H9 (cell line): Measurements from ENCODE around the gene P2RX2. TPM values are rescaled to one million over a fixed set of nuclear protein-coding genes. Genes with fewer than 3 reads are reported as not detected.

Experiments used
- DNase-seq: peaks from one replicate; pipeline ENCODE4 v3.0.0-alpha.2; 2017
- H2AFZ ChIP-seq: one replicate; pipeline ENCODE4 v1.6.1; 2013; ENCODE audit warnings: mild to moderate bottlenecking, low read length, control low read depth, moderate library complexity
- H2AK5ac ChIP-seq: 2 replicates; pipeline ENCODE4 v1.6.1; 2013; ENCODE audit warnings: low read length, control low read depth, mixed read lengths; ENCODE audit not compliant: insufficient read length
- H2BK120ac ChIP-seq: one replicate; pipeline ENCODE4 v1.6.1; 2013; ENCODE audit warnings: low read depth, mild to moderate bottlenecking, low read length, control low read depth, inconsistent platforms; ENCODE audit not compliant: poor library complexity, severe bottlenecking
- H2BK12ac ChIP-seq: 2 replicates; pipeline ENCODE4 v1.6.1; 2013; ENCODE audit warnings: low read length, control low read depth, mixed read lengths, low read depth; ENCODE audit not compliant: insufficient read length
- H2BK15ac ChIP-seq: 2 replicates; pipeline ENCODE4 v1.6.1; 2013; ENCODE audit warnings: low read depth, low read length, control low read depth
- H2BK20ac ChIP-seq: one replicate; pipeline ENCODE4 v1.6.1; 2013; ENCODE audit warnings: low read depth, mild to moderate bottlenecking, low read length, control low read depth, inconsistent platforms; ENCODE audit not compliant: poor library complexity, severe bottlenecking
- H2BK5ac ChIP-seq: 2 replicates; pipeline ENCODE4 v1.6.1; 2013; ENCODE audit warnings: low read length, control low read depth, mixed read lengths; ENCODE audit not compliant: insufficient read length
- H3K14ac ChIP-seq: 2 replicates; pipeline ENCODE4 v1.6.1; 2013; ENCODE audit warnings: low read length, control low read depth; ENCODE audit not compliant: insufficient read depth
- H3K18ac ChIP-seq: 2 replicates; pipeline ENCODE4 v1.6.1; 2013; ENCODE audit warnings: low read depth, mild to moderate bottlenecking, mixed read lengths, low read length, control low read depth; ENCODE audit not compliant: insufficient read length
- H3K23ac ChIP-seq: 2 replicates; pipeline ENCODE4 v1.6.1; 2013; ENCODE audit warnings: low read length, control low read depth, mixed read lengths, low read depth; ENCODE audit not compliant: insufficient read length
- H3K23me2 ChIP-seq: 2 replicates; pipeline ENCODE4 v1.6.1; 2013; ENCODE audit warnings: low read depth, mild to moderate bottlenecking, mixed read lengths, low read length, control low read depth; ENCODE audit not compliant: insufficient read length, poor library complexity, severe bottlenecking
- H3K27ac ChIP-seq: 2 replicates; pipeline ENCODE4 v1.5.1; 2013; ENCODE audit warnings: low read length, control low read depth, mixed read lengths, low read depth; ENCODE audit not compliant: insufficient read length
- H3K27me3 ChIP-seq: 2 replicates; pipeline ENCODE4 v1.6.1; 2013; ENCODE audit warnings: low read length, control low read depth, inconsistent platforms; ENCODE audit not compliant: insufficient read depth
- H3K4ac ChIP-seq: 2 replicates; pipeline ENCODE4 v1.6.1; 2013; ENCODE audit warnings: low read depth, mild to moderate bottlenecking, control low read depth, inconsistent platforms, low read length, moderate library complexity
- H3K4me1 ChIP-seq: 2 replicates; pipeline ENCODE4 v1.6.1; 2013; ENCODE audit warnings: low read length, control low read depth, inconsistent platforms; ENCODE audit not compliant: insufficient read depth
- H3K4me2 ChIP-seq: 2 replicates; pipeline ENCODE4 v1.6.1; 2013; ENCODE audit warnings: low read length, control low read depth, mixed read lengths; ENCODE audit not compliant: insufficient read length, insufficient read depth
- H3K56ac ChIP-seq: 2 replicates; pipeline ENCODE4 v1.6.1; 2013; ENCODE audit warnings: low read depth, mild to moderate bottlenecking, mixed read lengths, low read length, control low read depth; ENCODE audit not compliant: insufficient read length
- H3K79me1 ChIP-seq: 2 replicates; pipeline ENCODE4 v1.6.1; 2013; ENCODE audit warnings: low read depth, mild to moderate bottlenecking, moderate library complexity, low read length, control low read depth, inconsistent platforms; ENCODE audit not compliant: insufficient read depth, poor library complexity, severe bottlenecking
- H3K79me2 ChIP-seq: 2 replicates; pipeline ENCODE4 v1.6.1; 2013; ENCODE audit warnings: low read length, control low read depth, inconsistent platforms; ENCODE audit not compliant: insufficient read depth
- H3K9ac ChIP-seq: 2 replicates; pipeline ENCODE4 v1.6.1; 2013; ENCODE audit warnings: low read length, control low read depth, mixed read lengths; ENCODE audit not compliant: insufficient read length; ENCODE audit errors: extremely low read depth
- H3K9me3 ChIP-seq: one replicate; pipeline ENCODE4 v1.6.1; 2013; ENCODE audit warnings: low read depth, low read length, inconsistent platforms; ENCODE audit not compliant: control insufficient read depth
- H3T11ph ChIP-seq: one replicate; pipeline ENCODE4 v1.6.1; 2013; ENCODE audit warnings: mild to moderate bottlenecking, low read length, control low read depth, inconsistent platforms
- H4K20me1 ChIP-seq: one replicate; pipeline ENCODE4 v1.6.1; 2013; ENCODE audit not compliant: control insufficient read depth, insufficient read length, insufficient read depth
- H4K5ac ChIP-seq: 2 replicates; pipeline ENCODE4 v1.6.1; 2013; ENCODE audit warnings: low read depth, mild to moderate bottlenecking, mixed read lengths, low read length, control low read depth; ENCODE audit not compliant: insufficient read length
- H4K8ac ChIP-seq: replicated peaks from 2 replicates; pipeline ENCODE4 v1.6.1; 2013; ENCODE audit warnings: low read length, control low read depth, mixed read lengths, low read depth; ENCODE audit not compliant: insufficient read length
- H4K91ac ChIP-seq: 2 replicates; pipeline ENCODE4 v1.6.1; 2013; ENCODE audit warnings: low read depth, mild to moderate bottlenecking, moderate library complexity, mixed read lengths, low read length, control low read depth; ENCODE audit not compliant: insufficient read length
- H3K27ac Mint-ChIP-seq, 3 experiments: 2 replicates in 2 of 3; 3 replicates in 1 of 3; pipeline ENCODE4 v1.8.0; 2020 to 2021; ENCODE audit warnings: mixed read lengths in 3 of 3, mild to moderate bottlenecking in 1 of 3, moderate library complexity in 1 of 3
- H3K27me3 Mint-ChIP-seq: 2 replicates; pipeline ENCODE4 v1.8.0; 2021; ENCODE audit warnings: low read depth, mild to moderate bottlenecking, moderate library complexity, mixed read lengths
- H3K36me3 Mint-ChIP-seq, 3 experiments: 2 replicates in 2 of 3; 3 replicates in 1 of 3; pipeline ENCODE4 v1.8.0; 2020 to 2021; ENCODE audit warnings: low read depth in 3 of 3, mixed read lengths in 3 of 3; ENCODE audit not compliant: insufficient read depth in 1 of 3
- H3K4me1 Mint-ChIP-seq, 2 experiments: 2 replicates each; pipeline ENCODE4 v1.8.0; 2020; ENCODE audit warnings: mixed read lengths in 2 of 2
- H3K4me3 Mint-ChIP-seq, 2 experiments: 2 replicates in 1 of 2; 3 replicates in 1 of 2; pipeline ENCODE4 v1.8.0; 2020 to 2021; ENCODE audit warnings: mild to moderate bottlenecking in 2 of 2, mixed read lengths in 2 of 2, moderate library complexity in 1 of 2
- H3K9me3 Mint-ChIP-seq, 2 experiments: 2 replicates in 1 of 2; 3 replicates in 1 of 2; pipeline ENCODE4 v1.8.0; 2020; ENCODE audit warnings: mild to moderate bottlenecking in 2 of 2, mixed read lengths in 2 of 2, moderate library complexity in 1 of 2
- CTCF ChIP-seq: fragments of 200-600 bp; sonication (generic); conservative IDR thresholded peaks from 3 replicates; pipeline ENCODE4 v1.8.0; 2021; ENCODE audit warnings: antibody characterized with exemption, mild to moderate bottlenecking
- WGBS: extraction: QIAGEN DNeasy Blood & Tissue Kit; methylation state at CpG from one replicate; pipeline ENCODE4 v1.1.7; 2013; ENCODE audit warnings: missing lambda C conversion rate, low lambda C conversion rate, mixed read lengths; ENCODE audit not compliant: insufficient read length; ENCODE audit errors: extremely low coverage; 5-methylcytosine and 5-hydroxymethylcytosine counted together
- total RNA-seq: library from RNA; stranded (reverse); gene quantifications from 2 replicates; pipeline ENCODE4 v1.2.1, GENCODE V29; 2021

P2RX2 gene
- total RNA-seq, 1 experiment from 2014 or later: 1.8 TPM

DNA sequence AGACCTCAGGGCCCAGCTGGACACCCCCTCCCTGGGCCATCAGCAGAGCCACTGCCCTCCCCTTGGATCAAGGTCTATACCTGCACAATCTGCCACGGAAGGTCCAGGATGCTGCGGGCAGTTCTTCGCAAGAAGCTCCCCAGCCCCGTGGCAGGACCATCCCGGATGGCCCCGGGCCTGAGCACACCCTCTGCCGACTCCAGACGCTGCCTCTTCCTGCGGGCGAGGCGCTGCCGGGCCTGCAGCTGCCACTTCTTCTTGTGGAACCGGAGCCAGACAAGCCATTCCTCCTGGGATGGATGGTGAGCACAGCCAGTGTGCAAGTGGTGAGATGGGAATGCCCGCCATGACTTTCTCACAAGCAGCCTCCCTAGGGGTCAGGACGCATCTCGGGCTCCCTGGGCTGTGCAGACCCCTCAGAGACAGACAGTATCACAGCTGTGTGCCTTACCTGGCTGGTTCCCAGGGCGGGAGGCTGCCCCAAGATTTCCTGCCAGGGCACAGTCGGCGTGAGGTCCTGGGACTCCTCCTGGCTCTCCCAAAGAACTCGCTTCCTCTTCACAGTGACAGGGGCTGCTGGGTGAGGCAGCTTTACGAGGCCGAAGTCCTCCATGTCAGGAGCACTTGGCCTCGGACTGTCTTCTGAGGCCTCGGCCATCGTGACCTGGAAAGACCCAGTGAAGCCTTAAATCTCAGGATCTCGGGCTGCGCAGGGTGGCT is 30.8 kb downstream of the P2RX2 start:
- peaks cover 2% of the 10 kb centered on the region; the same call in 1 of the 2 replicates for H3K79me2 ChIP-seq
- H2AFZ ChIP-seq: no peak overlapping the region
- no peak overlapping the region for H3K4me2 ChIP-seq
- H3T11ph ChIP-seq: no peak overlapping the region
- no peaks in the 10 kb centered on the region for H3K4me1 ChIP-seq
- H3K14ac ChIP-seq: no peak overlapping the region
- no peak overlapping the region for H3K18ac ChIP-seq
- Mint-ChIP-seq H3K27me3 (no peaks in the 10 kb centered on the region), H3K36me3 (peaks cover 30 to 88% (median 73%) of the 10 kb centered on the region in 3 experiments), H3K27ac (no peak overlapping the region), H3K9me3 (no peaks in the 10 kb centered on the region), H3K4me3 (no peak overlapping the region), H3K4me1 (no peaks in the 10 kb centered on the region)
- H3K27ac ChIP-seq: no peak overlapping the region
- WGBS: no CpG with 5 or more reads among the region's 27 CpGs
- H3K23ac ChIP-seq: no peak overlapping the region
- no peaks in the 10 kb centered on the region for H3K9me3 ChIP-seq
- no peaks in the 10 kb centered on the region for H3K79me1 ChIP-seq
- H4K91ac ChIP-seq: no peak overlapping the region
- no peaks in the 10 kb centered on the region for H3K27me3 ChIP-seq
- no peak overlapping the region for H2BK5ac ChIP-seq
- no peak overlapping the region for H4K5ac ChIP-seq
- no peak overlapping the region for H2BK120ac ChIP-seq
- no peak overlapping the region for H3K56ac ChIP-seq
- no peak for DNase-seq
- no peak overlapping the region for H3K9ac ChIP-seq
- no peak overlapping the region for H2BK15ac ChIP-seq
- no peaks in the 10 kb centered on the region for H3K23me2 ChIP-seq
- TF ChIP-seq CTCF: no peak
- no peak overlapping the region for H4K8ac ChIP-seq
- H2BK12ac ChIP-seq: no peak overlapping the region
- no peak overlapping the region for H2BK20ac ChIP-seq
- H2AK5ac ChIP-seq: no peak overlapping the region
- H4K20me1 ChIP-seq: no peaks in the 10 kb centered on the region
- no peak overlapping the region for H3K4ac ChIP-seq
